ENCODE results near the gene TDP1.

TDP1 gene

GRCh38 chr14:90058876-90059458 is 103.2 kb downstream of the TDP1 start:
- TF ChIP-seq, protein P1, sequence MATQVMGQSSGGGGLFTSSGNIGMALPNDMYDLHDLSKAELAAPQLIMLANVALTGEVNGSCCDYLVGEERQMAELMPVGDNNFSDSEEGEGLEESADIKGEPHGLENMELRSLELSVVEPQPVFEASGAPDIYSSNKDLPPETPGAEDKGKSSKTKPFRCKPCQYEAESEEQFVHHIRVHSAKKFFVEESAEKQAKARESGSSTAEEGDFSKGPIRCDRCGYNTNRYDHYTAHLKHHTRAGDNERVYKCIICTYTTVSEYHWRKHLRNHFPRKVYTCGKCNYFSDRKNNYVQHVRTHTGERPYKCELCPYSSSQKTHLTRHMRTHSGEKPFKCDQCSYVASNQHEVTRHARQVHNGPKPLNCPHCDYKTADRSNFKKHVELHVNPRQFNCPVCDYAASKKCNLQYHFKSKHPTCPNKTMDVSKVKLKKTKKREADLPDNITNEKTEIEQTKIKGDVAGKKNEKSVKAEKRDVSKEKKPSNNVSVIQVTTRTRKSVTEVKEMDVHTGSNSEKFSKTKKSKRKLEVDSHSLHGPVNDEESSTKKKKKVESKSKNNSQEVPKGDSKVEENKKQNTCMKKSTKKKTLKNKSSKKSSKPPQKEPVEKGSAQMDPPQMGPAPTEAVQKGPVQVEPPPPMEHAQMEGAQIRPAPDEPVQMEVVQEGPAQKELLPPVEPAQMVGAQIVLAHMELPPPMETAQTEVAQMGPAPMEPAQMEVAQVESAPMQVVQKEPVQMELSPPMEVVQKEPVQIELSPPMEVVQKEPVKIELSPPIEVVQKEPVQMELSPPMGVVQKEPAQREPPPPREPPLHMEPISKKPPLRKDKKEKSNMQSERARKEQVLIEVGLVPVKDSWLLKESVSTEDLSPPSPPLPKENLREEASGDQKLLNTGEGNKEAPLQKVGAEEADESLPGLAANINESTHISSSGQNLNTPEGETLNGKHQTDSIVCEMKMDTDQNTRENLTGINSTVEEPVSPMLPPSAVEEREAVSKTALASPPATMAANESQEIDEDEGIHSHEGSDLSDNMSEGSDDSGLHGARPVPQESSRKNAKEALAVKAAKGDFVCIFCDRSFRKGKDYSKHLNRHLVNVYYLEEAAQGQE (IDR thresholded peaks at IDR 0.05; ENCODE audit: insufficient read depth in 1 of 2, low read depth in 2 of 2, low read length in 2 of 2) = no peak
- TF ChIP-seq POLR2AphosphoS5 (IDR thresholded peaks at IDR 0.05; ENCODE audit: low read depth, low read length) = no peak
- no peak for TF ChIP-seq SIN3A (IDR thresholded peaks at IDR 0.05; ENCODE audit: borderline replicate concordance, insufficient read depth, low read length)
- no peak for TF ChIP-seq FOXP2 (optimal IDR thresholded peaks at IDR 0.05; ENCODE audit: borderline replicate concordance, extremely low read depth, extremely low read length, insufficient read depth)
- TF ChIP-seq TAF1 (IDR thresholded peaks at IDR 0.05; ENCODE audit: borderline replicate concordance, insufficient read depth, low read length) = no peak

- TF ChIP-seq TAF1 (IDR thresholded peaks at IDR 0.05; ENCODE audit: borderline replicate concordance, insufficient read depth, low read length) (no peak), FOXP2 (optimal IDR thresholded peaks at IDR 0.05; ENCODE audit: borderline replicate concordance, extremely low read depth, extremely low read length, insufficient read depth) (no peak), SIN3A (IDR thresholded peaks at IDR 0.05; ENCODE audit: borderline replicate concordance, insufficient read depth, low read length) (no peak), POLR2AphosphoS5 (IDR thresholded peaks at IDR 0.05; ENCODE audit: low read depth, low read length) (no peak)
- TF ChIP-seq, protein P1 (IDR thresholded peaks at IDR 0.05; ENCODE audit: insufficient read depth in 1 of 2, low read depth in 2 of 2, low read length in 2 of 2) = no peak
These were observed 104.7 kb downstream of the TDP1 start for GRCh38 chr14:90060312-90060964.

GRCh38 chr14:90060965-90061684 is 105.4 kb downstream of the TDP1 start:
- TF ChIP-seq, protein P1 (IDR thresholded peaks at IDR 0.05; ENCODE audit: insufficient read depth in 1 of 2, low read depth in 2 of 2, low read length in 2 of 2) = no peak
- TF ChIP-seq SIN3A (IDR thresholded peaks at IDR 0.05; ENCODE audit: borderline replicate concordance, insufficient read depth, low read length) (no peak), FOXP2 (optimal IDR thresholded peaks at IDR 0.05; ENCODE audit: borderline replicate concordance, extremely low read depth, extremely low read length, insufficient read depth) (no peak), POLR2AphosphoS5 (IDR thresholded peaks at IDR 0.05; ENCODE audit: low read depth, low read length) (no peak), TAF1 (IDR thresholded peaks at IDR 0.05; ENCODE audit: borderline replicate concordance, insufficient read depth, low read length) (no peak)

DNA sequence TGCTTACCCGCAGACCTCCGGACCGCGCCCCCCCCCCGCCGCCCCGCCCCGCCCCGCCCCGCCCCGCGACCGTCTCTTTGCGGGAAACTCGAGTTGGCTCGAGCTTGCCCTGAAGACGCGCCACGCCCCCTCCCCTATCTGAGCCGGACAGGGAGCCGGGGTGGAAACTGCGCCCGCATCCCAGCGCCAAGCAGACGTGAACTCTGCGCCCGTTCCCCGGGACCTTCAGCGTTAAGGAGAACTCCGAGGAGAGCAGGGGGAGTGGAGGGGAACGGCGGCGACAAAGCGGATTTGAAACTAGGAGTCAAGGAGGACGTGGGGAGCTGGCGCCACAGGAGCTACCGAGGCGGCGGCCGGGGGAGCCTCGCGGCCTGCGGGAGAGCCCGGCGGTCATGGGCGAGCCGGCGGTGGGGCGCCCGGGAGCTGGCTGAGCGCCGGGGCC is 106.0 kb downstream of the TDP1 start, which contains the start of gene KCNK13:
KCNK13 (plus strand) TSS at position 310 of the 442 bp plus-strand sequence. CDS start 212 bp downstream, outside the sequence.
- TF ChIP-seq POLR2AphosphoS5 (IDR thresholded peaks at IDR 0.05; ENCODE audit: low read depth, low read length) (no peak), SIN3A (IDR thresholded peaks at IDR 0.05; ENCODE audit: borderline replicate concordance, insufficient read depth, low read length) (no peak), TAF1 (IDR thresholded peaks at IDR 0.05; ENCODE audit: borderline replicate concordance, insufficient read depth, low read length) (no peak), FOXP2 (optimal IDR thresholded peaks at IDR 0.05; ENCODE audit: borderline replicate concordance, extremely low read depth, extremely low read length, insufficient read depth) (no peak)
- TF ChIP-seq, protein P1 (IDR thresholded peaks at IDR 0.05; ENCODE audit: insufficient read depth in 1 of 2, low read depth in 2 of 2, low read length in 2 of 2) = no peak

Measured in PFSK-1 (cell line).